Ammon's horn (tissue), 1 donor: Measurements from ENCODE around the gene MTNR1A.
A peak's percentile ranks its signal among the peaks of the same experiment; 100 is the strongest.
"Not testable (repeated sequence)": the region's sequence is repeated elsewhere in the genome, so short reads cannot be mapped to it uniquely, and the experiment has no call there.

Experiments
- DNase-seq: peaks from one replicate; pipeline ENCODE4 v3.0.0-alpha.2; 2016; ENCODE audit warnings: low spot score

Gene MTNR1A

DNA sequence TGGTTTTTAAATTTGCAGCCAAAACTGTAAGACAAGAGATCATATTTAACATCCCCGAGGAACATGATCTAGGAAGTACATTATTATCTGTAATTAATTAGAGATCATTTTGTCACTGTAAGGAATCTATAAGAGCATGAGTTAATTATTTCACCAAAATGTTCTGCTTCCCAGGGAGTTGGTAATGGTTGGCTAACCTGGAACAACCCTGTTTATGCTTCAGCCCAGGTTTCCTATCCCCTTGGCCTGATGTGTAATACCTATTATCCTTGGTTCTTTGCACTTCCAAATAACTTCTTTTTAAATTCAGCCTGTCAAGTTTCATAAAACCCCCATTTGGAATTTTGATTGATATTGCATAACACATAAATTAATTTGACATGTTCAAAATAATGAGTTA is 6.4 kb upstream of the MTNR1A start:
- no peak for DNase-seq

DNA sequence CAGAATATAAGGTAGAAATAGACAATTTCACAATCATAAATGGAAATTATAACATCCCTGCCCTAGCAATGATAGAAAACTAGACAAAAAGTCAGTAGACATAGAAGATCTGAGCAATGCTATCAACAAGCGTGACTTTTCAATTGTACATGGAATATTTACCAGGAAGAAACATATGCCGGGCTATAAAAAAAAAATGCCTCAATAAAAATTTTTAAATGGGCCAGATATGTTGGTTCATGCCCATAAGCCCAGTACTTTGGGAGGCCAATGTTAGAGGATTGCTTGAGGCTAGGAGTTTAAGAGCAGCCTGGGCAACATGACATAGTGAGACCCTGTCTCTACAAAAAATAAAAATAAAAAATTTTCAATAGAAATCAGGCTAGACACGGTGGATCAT is 5.3 kb upstream of the MTNR1A start:
- no peak for DNase-seq

DNA sequence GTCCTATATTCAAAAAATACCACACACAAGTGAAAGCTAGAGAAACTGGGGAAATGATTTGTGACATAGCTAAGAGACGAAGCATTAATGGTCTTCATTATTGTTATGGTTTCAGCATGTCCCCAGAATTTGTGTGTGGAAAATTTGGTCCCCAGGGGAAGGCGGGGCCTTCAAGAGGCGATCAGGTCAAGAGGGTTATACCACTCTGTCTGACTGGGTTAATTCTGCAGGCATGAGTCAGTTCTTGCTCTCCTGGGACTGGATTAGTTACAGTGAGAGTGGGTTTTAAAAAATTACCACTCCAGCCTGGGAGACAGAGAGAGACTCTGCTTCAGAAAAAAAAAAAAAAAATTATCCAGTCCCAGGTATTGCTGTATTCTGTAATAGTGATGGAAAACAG is 2.1 kb upstream of the MTNR1A start:
- no peak for DNase-seq

DNA sequence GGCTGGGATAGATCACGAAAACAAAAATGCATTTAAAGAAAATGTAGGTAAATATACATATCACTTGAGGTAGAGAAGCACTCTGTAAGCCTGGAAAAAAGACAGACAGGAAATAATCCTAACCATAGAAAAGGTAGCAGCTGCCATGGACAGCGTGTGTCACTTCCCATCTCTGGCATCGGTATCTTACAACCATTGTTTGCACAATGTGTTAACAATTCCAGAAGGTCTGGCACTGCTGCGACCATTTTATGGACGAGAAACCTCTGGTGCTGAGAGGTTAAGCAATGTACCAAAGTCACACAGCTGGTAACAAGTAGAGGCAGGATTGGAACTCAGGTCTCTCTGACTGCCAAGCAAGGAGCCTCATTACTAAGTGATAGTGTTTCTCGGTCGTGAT is 1.7 kb upstream of the MTNR1A start:
- DNase-seq, result no peak

DNA sequence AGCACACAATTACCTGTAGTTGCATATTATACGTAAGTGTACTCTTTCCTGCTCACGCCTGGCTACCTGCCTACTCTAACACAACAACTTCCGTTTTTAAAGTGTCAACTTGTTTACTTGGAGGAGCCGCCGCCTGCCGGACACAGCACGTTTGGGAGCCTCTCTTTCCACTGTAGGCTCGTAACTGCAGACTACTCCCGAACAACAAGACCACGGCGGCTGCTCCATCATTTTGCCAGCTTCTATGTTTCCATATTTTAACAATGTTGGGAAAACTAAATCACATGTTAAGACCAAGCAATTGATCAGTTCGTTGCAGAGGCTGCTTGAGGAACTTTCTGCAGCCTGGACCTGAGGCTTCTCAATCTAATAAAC is 841 bp downstream of the MTNR1A start:
- peak; percentile 7 for DNase-seq

DNA sequence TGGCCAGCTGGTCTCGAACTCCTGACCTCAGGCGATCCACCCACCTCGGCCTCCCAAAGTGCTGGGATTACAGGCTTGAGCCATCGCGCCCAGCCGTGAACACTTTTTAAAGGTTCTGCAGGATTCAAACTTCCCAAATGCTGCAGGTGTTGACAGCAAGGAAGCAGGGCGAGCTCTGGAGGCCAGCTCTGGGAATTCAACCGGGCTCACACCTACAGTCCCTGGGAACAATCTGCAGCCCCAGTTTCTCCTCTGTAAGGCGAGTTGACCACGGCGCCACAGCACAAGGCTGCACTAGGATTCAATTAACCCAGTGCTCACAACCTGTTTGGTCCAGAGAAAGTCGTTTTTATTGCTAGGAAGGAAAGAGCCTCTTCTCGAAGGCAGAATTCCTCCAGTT is 1.6 kb downstream of the MTNR1A start:
- DNase-seq, result no peak

DNA sequence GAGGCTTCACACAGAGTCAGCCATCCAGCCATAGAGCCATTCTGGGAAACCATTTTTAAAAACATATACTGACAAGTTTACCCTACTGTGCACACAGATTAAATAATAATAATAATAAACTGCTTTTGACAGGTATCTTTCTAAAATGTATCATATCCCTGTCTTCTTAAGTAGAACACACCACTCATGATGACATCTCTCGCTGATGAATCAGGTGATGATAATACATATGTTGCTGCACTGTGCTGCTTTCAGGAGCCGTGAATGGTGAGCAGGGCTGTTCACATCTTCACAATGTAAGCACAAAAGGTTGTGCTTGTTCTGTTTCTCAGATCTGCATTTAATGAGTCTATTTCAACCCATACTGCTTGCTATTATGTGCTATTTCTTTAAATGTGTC is 3.5 kb downstream of the MTNR1A start:
- DNase-seq, result no peak

DNA sequence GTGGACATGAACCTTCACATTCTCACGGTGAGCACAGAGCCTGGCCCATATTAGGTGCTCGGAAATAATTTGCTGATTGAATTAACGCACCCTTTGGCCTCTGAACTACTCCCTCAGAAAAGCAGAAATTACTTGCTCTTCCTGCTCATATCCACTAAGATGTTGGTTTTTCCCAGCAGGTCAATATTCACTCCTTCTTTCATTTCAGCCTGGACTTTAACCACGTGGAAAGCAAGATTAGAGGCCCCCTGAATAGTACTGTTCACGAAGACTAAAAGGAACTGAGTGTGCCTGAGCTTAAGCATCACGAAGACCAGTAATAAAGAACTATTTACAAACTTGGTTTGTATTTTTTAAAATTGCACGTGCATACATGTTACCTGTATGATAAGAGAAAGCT is 9.9 kb downstream of the MTNR1A start:
- no peak for DNase-seq

DNA sequence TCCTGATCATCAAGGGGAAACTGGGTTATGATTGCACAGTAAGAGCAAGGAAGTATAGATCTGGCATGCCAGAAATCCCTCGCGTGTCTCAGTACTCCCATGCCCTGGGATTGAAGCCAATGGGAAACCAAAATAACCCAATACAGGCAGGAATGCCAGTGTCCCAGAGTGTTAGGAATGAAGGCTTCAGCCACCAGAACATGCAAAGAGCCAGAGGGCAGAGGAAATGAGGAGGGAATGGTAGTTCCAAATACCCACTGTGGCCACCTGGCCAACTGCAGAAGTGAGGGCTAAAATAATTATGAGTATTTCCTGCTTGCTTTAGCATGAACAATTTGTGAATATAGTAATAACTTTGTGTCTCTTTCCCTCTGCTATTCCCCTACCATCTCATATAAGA is 12.2 kb downstream of the MTNR1A start:
- no peak for DNase-seq

DNA sequence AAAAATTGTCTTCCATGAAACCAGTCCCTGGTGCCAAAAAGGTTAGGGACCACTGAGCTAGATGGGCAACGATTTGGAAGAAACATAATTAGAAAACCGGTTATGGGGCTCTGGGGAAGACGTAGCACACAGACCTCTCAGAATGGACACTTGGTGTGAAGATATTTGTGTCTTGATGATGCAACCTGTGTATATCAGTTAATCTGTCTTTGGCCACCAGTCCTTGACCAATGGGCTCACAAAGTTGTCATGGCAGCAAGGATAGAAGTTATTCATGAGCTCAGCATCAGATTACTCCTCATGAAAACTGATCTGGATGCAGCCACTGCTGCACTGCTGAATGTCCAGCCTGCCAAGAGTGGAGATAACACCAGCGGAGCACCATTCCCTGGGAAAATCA is 13.6 kb downstream of the MTNR1A start:
- no peak for DNase-seq

DNA sequence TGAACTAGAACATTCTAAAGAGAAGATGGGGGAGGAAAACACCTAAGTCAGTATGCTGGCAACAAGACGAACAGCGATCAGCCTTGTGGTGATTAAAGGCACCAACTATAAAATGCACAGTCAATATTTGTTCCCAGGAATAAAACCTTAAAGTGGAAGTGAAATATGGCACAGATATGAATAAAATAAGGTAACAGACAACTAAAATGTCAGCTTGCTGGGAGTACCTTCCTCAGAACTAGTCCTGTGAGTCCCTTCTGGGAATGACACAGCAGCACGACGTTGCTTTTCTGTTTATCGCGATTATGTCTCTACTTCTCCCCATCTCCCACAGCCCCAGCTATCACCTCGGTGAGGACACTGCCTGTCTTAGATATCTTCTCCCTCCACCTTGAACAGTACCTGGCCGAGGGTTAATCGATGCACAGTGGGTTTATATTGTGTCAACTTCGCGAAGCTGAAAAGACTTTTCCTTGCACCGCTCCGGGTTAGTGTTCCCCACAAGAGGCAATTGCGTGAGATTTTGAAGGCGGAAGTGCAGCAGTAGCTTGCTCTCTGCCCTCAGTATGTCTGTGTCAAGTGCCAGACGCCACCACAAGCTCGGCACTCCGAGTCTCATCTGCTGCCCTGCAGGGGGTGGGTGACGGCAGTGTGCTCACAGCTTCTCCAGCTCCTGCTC is 17.4 kb downstream of the MTNR1A start:
- DNase-seq, result no peak

DNA sequence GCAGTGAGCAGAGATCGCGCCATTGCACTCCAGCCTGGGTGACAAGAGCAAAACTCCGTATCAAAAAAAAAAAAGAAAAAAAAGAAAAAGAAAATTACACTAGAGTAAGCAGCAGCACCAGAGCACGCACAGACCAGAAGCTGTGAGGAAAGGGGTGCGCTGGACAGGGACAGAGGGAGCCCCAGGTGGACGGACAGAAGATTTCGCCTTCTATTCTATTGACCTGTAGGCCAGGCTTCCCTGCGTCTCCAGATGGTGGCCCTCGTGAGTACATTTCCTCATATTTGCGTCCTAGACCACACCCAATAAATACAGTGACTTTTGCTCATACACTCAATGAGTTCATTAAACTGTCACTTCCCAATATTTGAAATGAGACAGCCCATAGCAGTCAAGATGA is 19.1 kb downstream of the MTNR1A start:
- DNase-seq, result no peak

DNA sequence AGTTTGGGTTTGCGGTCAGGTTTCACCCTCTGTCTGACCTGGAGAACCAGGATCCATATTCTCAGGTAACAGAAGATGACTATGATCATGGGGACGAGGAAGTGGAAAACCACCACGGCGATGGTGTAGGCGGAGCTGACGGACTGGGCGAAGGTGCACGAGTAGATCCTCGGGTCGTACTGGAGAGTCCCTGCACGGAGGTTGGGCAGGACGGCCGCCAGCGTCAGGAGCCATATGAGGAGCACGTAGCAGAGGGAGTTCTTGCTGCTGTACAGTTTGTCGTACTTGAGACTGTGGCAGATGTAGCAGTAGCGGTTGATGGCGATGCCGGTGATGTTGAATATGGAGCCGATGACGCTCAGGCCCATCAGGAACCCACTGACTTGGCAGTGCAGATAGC is 21.3 kb downstream of the MTNR1A start:
- DNase-seq, result no peak

DNA sequence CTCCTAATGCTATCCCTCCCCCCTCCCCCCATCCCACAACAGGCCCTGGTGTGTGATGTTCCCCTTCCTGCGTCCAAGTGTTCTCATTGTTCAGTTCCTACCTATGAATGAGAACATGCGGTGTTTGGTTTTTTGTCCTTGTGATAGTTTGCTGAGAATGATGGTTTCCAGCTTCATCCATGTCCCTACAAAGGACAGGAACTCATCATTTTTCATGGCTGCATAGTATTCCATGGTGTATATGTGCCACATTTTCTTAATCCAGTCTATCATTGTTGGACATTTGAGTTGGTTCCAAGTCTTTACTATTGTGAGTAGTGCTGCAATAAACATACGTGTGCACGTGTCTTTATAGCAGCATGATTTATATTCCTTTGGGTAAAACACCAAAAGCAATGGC is 31.4 kb downstream of the MTNR1A start:
- DNase-seq, result not testable (repeated sequence)

DNA sequence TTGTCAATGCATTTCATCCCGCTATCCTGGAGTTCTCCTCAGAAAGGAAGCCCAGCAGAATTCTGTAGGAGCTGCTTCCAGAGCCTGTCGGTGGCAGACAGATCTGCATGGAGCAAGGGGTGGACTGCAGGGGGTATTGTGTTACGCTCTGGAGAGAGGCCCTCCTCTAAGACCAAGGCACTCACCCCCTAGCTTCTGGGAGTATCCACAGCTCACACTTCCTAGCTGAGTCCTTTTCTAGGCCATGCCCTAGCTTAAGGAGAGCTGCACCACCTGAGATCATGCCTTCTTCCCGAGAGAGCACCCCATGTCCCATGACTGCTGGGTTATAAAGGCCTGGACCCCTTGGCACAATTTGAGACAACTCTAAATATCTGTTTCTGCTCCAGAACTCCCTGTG is 39.1 kb downstream of the MTNR1A start:
- DNase-seq, result no peak

DNA sequence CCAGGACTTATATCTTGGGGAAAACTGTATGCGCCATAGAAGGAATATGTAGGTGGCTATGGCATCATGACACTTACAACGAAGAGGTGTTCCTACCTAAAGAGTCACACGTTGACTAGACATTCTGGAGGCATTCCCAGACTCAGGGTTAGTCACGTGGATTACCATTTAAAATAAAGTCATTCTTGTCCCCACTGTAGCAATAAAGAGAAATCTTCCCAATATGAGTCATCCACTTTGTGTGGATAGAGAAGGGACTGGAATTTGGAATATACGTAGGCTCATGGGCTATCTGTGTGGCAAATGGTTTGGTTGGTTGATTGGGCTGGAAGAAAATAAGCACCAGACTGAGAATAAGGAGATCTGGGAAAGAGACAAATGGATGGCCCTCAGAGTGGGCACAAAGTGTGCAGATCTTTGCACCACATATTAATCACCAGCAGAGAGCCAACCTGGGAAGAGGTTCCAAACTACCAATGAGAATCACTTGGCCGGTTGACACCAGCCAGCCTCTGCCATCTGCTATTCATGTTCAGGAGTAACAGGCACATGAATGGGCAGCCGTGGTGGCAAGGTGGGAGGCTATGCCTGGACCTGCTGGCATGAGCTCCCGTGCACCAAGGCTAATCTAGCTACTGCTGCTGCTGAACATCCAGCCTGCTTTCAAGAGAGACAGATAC is 41.0 kb downstream of the MTNR1A start:
- DNase-seq, result no peak

DNA sequence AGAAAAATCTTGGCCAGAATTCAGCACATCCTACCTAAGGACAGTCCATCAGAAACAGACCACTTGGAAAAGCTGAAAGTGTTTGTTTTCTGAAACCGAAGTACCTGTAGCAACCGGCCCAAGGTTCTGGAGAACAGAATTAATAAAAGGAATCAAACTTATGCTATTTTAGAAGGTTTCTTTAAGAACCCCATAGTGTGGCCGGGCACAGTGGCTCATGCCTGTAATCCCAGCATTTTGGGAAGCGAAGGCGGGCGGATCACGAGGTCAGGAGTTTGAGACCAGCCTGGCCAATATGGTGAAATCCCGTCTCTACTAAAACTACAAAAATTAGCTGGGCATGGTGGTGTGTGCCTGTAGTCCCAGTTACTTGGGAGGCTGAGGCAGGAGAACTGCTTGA is 50.6 kb downstream of the MTNR1A start:
- not testable (repeated sequence) for DNase-seq

DNA sequence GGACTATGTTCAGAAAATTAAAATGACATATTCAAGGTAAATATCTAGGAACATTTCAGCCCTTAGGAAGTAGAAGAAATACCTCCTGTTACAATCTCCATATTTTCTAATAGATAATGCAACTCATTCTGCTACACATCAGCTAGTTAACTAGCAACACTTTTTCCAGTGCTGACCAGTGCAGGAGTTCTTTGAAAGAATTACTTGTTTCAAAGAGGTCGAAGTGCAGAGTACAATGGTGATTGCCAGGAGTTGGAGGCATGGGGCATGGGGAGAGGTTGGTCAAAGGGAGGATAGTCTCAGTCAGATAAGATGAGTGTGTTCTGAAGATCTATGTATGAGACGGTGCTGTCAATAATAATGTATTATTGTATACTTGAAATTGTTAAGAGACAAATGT is 53.1 kb downstream of the MTNR1A start:
- DNase-seq, result no peak

DNA sequence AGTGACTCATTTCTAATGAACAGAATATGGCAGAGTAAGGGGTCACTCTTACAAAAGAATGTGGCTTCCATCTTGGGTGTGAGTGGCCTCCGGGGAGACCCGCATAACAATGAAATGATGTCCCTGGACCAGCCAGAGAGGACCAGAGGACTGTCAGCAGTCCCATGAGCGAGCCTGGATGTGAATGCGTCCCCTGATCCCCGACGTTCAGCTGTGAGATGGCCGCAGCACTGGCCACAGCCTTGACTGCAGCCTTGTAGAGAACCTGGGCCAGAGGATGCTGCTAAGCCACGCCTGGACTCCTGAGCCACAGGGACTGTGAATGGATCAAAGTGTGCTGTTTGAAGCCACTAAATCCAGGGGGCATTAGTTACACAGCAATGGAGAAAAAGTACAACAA is 53.8 kb downstream of the MTNR1A start:
- no peak for DNase-seq

DNA sequence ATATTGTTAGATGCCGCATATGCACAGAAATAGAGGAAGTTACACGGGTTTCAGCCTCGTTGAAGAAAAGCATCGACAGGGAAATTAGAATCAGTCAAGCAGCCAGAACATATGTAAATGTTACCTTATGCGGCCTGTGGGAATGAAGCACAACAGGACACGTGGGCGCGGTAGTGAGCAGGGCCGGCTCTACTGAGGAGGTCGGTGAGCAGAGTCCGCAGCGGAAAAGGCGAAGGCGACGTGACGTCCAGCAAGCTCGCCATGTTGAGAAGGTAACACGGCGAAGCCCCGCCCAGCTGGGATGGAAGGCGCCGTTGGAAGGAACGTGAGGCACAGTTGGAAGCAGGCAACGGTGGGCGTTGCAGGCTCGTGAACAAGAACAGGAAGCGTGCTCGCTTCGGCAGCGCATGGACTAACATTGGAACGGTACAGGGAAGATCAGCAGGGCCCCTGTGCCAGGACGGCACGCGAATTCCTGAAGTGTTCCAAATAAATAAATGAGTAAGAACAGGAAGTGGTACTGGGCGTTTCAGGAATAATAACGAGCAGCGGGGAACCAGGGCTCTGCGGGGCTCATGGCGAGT is 54.6 kb downstream of the MTNR1A start:
- DNase-seq, result no peak

DNA sequence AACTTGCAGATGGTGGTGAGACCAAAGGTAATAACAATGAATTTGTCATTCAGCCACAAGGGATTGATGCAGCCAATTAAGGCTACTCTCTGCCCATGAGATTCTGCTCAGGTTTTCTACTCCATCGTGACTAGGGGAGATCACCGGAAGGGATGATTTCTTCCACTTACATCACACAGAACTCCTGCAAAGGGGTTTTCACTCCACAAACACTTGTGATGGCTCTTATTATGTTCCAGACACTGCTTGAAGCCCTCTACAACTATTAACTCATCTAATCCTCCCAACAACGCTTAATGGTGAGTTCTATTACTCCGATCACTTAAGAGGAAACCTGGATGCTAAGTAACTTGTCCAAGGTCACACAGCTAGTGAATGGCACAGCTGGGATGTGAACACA is 55.9 kb downstream of the MTNR1A start:
- DNase-seq, result no peak

DNA sequence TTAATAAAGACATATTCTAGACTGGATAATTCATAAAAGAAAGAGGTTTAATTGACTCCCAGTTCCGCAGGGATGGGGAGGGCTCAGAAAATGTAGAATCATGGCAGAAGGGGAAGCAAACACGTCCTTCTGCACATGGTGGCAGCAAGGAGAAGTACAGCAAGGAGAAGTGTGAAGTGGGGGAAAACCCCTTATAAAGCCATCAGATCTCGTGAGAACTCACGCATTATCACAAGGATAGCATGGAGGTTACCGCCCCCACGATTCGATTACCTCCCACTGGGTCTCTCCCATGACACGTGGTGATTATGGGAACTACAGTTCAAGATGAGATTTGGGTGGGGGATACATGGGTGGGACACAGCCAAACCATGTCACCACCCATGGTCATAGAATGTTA is 58.3 kb downstream of the MTNR1A start:
- DNase-seq, result no peak

DNA sequence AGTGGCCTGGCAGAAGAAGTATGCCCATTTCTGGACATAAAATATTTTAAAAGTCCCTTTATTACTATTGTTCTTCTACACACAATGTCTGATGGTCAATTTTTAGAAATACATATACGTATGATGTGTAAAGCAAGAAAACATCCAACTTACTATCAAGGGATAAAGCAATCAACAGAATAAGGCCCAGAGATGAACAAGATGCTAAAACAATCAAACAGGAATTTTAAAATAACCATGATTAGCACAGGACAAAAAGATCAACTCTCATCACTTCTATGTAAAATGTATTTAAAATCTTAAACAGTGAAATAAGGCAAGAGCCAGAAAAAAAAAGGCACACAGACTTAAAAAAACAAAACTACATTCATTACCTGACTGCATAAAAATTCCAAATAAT is 60.9 kb downstream of the MTNR1A start:
- DNase-seq, result no peak

DNA sequence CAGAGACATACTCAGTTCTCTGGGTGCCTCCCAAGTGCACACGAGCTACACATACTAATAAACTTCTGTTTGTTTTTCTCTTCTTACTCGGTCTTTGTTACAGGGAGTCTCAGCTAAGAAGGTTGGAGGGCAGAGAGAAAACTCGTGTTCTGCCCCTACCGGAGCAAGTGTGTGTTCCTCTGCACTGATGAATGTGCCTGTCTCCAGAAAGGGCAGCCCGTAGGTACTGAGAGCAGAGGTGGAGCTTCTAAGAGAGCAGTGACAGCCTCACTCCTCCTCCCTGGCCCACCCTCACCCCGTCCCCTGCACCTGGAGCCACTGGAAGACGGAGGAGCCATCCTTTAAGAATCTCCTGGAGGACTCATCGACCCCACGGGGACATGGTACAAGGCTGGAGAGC is 67.6 kb downstream of the MTNR1A start:
- no peak for DNase-seq
